NCI-H345 treated with DMSO at 0.1 percent for 48 hours (cell line): ENCODE measurements around the gene PUM1.
"Not testable (repeated sequence)": the region's sequence is repeated elsewhere in the genome, so short reads cannot be mapped to it uniquely, and the experiment has no call there.

Experiments
- DNase-seq: peaks from one replicate; lab custom pipeline; 2025; ENCODE audit not compliant: unreplicated experiment; lab: John Stamatoyannopoulos, UW

PUM1 gene

GRCh38 chr1:31063631-31064030 lies 1.9 kb downstream of the PUM1 start:
- no peak for DNase-seq

GRCh38 chr1:31062867-31063380 lies 2.6 kb downstream of the PUM1 start:
- no peak for DNase-seq

GRCh38 chr1:31062162-31062866 lies 3.2 kb downstream of the PUM1 start:
- peak; percentile 54 for DNase-seq

GRCh38 chr1:31058012-31058411 lies 7.5 kb downstream of the PUM1 start:
- no peak for DNase-seq

- DNase-seq: no peak
Observed at GRCh38 chr1:31055953-31056352, 9.6 kb downstream of the PUM1 start.

GRCh38 chr1:31055501-31055900 lies 10.0 kb downstream of the PUM1 start:
- DNase-seq: no peak

GRCh38 chr1:31054958-31055481 lies 10.5 kb downstream of the PUM1 start:
- DNase-seq: no peak

GRCh38 chr1:31054349-31054748 lies 11.2 kb downstream of the PUM1 start:
- no peak for DNase-seq

- not testable (repeated sequence) for DNase-seq
Observed at GRCh38 chr1:31052613-31053012, 12.9 kb downstream of the PUM1 start.

GRCh38 chr1:31051611-31052010 lies 13.9 kb downstream of the PUM1 start:
- DNase-seq: no peak

GRCh38 chr1:31047507-31047906 lies 18.0 kb downstream of the PUM1 start:
- not testable (repeated sequence) for DNase-seq

GRCh38 chr1:31043631-31044030 lies 21.9 kb downstream of the PUM1 start:
- peak; percentile 46 for DNase-seq

- no peak for DNase-seq
Observed at GRCh38 chr1:31042656-31043055, 22.9 kb downstream of the PUM1 start.

- DNase-seq: no peak
Observed at GRCh38 chr1:31041529-31041928, 24.0 kb downstream of the PUM1 start.

GRCh38 chr1:31040038-31040437 lies 25.5 kb downstream of the PUM1 start:
- no peak for DNase-seq

- not testable (repeated sequence) for DNase-seq
Observed at GRCh38 chr1:31038935-31039334, 26.6 kb downstream of the PUM1 start.

GRCh38 chr1:31038360-31038759 lies 27.2 kb downstream of the PUM1 start:
- no peak for DNase-seq

- no peak for DNase-seq
Observed at GRCh38 chr1:31036749-31037500, 28.6 kb downstream of the PUM1 start.

- DNase-seq: no peak
Observed at GRCh38 chr1:31033598-31033997, 31.9 kb downstream of the PUM1 start.

GRCh38 chr1:31032266-31032665 lies 33.3 kb downstream of the PUM1 start:
- no peak for DNase-seq

- no peak for DNase-seq
Observed at GRCh38 chr1:31031330-31032143, 34.0 kb downstream of the PUM1 start.
